Neuronal stem cell (in vitro differentiated cells): Measurements from ENCODE around the gene EWSR1.

Experiments
- DNase-seq: peaks from one replicate; pipeline ENCODE4 v3.0.0-alpha.2; 2013; ENCODE audit warnings: low spot score
- H2AFZ ChIP-seq: one replicate; pipeline ENCODE4 v1.6.1; 2013; ENCODE audit warnings: mild to moderate bottlenecking, low read length, inconsistent platforms
- H2AK5ac ChIP-seq: 2 replicates; pipeline ENCODE4 v1.6.1; 2013; ENCODE audit warnings: low read depth, mild to moderate bottlenecking, inconsistent platforms, low read length, moderate library complexity, mixed read lengths
- H2BK120ac ChIP-seq: 2 replicates; pipeline ENCODE4 v1.6.1; 2013; ENCODE audit warnings: low read depth, mild to moderate bottlenecking, inconsistent platforms, low read length, moderate library complexity, mixed read lengths
- H2BK12ac ChIP-seq: one replicate; pipeline ENCODE4 v1.6.1; 2013; ENCODE audit warnings: low read length, inconsistent platforms
- H2BK15ac ChIP-seq: 2 replicates; pipeline ENCODE4 v1.6.1; 2013; ENCODE audit warnings: mild to moderate bottlenecking, low read length, inconsistent platforms, mixed read lengths
- H2BK5ac ChIP-seq: one replicate; pipeline ENCODE4 v1.6.1; 2013; ENCODE audit warnings: inconsistent platforms, mild to moderate bottlenecking, low read length, moderate library complexity
- H3K14ac ChIP-seq: one replicate; pipeline ENCODE4 v1.6.1; 2013; ENCODE audit warnings: low read length, inconsistent platforms
- H3K18ac ChIP-seq: 2 replicates; pipeline ENCODE4 v1.6.1; 2013; ENCODE audit warnings: low read length, inconsistent platforms
- H3K23ac ChIP-seq: 2 replicates; pipeline ENCODE4 v1.6.1; 2013; ENCODE audit warnings: low read depth, mild to moderate bottlenecking, mixed read lengths, low read length, inconsistent platforms; ENCODE audit not compliant: poor library complexity
- H3K27ac ChIP-seq: replicated peaks from 3 replicates; pipeline ENCODE4 v1.5.1; 2013; ENCODE audit warnings: low read length, inconsistent platforms
- H3K27me3 ChIP-seq, 3 experiments: 2 replicates each; pipeline ENCODE4 v1.6.1; 2013; ENCODE audit warnings: low read length in 3 of 3, mild to moderate bottlenecking in 2 of 3, inconsistent platforms in 1 of 3, low read depth in 1 of 3, mixed read lengths in 1 of 3, moderate library complexity in 1 of 3; ENCODE audit not compliant: control insufficient read depth in 3 of 3, insufficient read depth in 3 of 3
- H3K36me3 ChIP-seq, 2 donors: replicated peaks in 1 of 2; 2 replicates each; pipeline ENCODE4 v1.6.1; 2013; ENCODE audit warnings: low read length in 2 of 2; ENCODE audit not compliant: control insufficient read depth in 2 of 2, insufficient read depth in 2 of 2
- H3K4ac ChIP-seq: 2 replicates; pipeline ENCODE4 v1.6.1; 2013; ENCODE audit warnings: inconsistent platforms, mild to moderate bottlenecking, low read length, moderate library complexity
- H3K4me1 ChIP-seq, 2 donors: 1 replicate in 1 of 2; 2 replicates in 1 of 2; pipeline ENCODE4 v1.6.1; 2013; ENCODE audit warnings: low read length in 2 of 2, low read depth in 1 of 2; ENCODE audit not compliant: control insufficient read depth in 2 of 2, insufficient read depth in 1 of 2
- H3K4me2 ChIP-seq: one replicate; pipeline ENCODE4 v1.6.1; 2013; ENCODE audit warnings: mild to moderate bottlenecking, low read length, inconsistent platforms; ENCODE audit not compliant: insufficient read depth, poor library complexity, severe bottlenecking
- H3K4me3 ChIP-seq, 2 donors: 2 replicates each; pipeline ENCODE4 v1.5.1; 2013; ENCODE audit warnings: low read length in 2 of 2, mild to moderate bottlenecking in 2 of 2, inconsistent platforms in 1 of 2, moderate library complexity in 1 of 2
- H3K79me1 ChIP-seq: one replicate; pipeline ENCODE4 v1.6.1; 2013; ENCODE audit warnings: low read depth, mild to moderate bottlenecking, inconsistent platforms, low read length, moderate library complexity
- H3K9ac ChIP-seq: one replicate; pipeline ENCODE4 v1.6.1; 2013; ENCODE audit warnings: mild to moderate bottlenecking, low read depth, low read length, inconsistent platforms; ENCODE audit not compliant: poor library complexity
- H3K9me3 ChIP-seq, 2 donors: replicated peaks in 1 of 2; 2 replicates each; pipeline versions ENCODE3 to v1.6.1; 2013; ENCODE audit warnings: low read length in 2 of 2, mild to moderate bottlenecking in 2 of 2, inconsistent platforms in 1 of 2, low read depth in 1 of 2, mixed read lengths in 1 of 2, moderate library complexity in 1 of 2; ENCODE audit not compliant: control insufficient read depth in 2 of 2, insufficient read depth in 1 of 2
- H4K8ac ChIP-seq: one replicate; pipeline ENCODE4 v1.6.1; 2013; ENCODE audit warnings: low read depth, mild to moderate bottlenecking, inconsistent platforms, low read length, moderate library complexity
- H4K91ac ChIP-seq: one replicate; pipeline ENCODE4 v1.6.1; 2013; ENCODE audit warnings: low read length, low read depth, mild to moderate bottlenecking, inconsistent platforms; ENCODE audit not compliant: poor library complexity
- WGBS, 2 donors: extraction: QIAGEN DNeasy Blood & Tissue Kit; methylation state at CpG; one replicate each; pipeline ENCODE4 v1.1.7; 2013; ENCODE audit warnings: missing lambda C conversion rate in 2 of 2, mixed read lengths in 1 of 2; ENCODE audit not compliant: insufficient read length in 2 of 2, insufficient replicate concordance in 1 of 2; ENCODE audit errors: extremely low coverage in 2 of 2; 5-methylcytosine and 5-hydroxymethylcytosine counted together

Gene EWSR1

DNA sequence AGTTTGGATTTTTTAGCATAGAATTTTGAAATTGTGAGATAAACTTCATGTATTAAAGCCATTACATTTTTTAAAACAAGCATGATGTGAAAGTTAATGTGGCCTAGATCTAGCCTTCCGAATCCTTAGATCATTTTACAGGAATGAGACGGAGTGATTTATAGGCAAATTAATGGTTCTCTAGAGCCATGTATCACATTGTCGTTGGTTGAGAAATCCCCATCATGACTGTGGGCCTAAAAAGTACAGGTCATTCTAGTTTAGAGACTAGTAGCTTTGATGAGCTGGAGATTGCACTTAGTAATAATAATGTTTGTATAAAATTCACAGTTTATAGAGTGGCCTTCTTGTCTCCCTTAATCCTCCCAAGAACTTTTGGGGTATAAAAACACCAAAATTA, 7.1 kb downstream of the EWSR1 start:
- no peak overlapping the region for H2BK5ac ChIP-seq
- peaks cover 26 to 100% of the 10 kb centered on the region in 2 donors for H3K36me3 ChIP-seq

GRCh38 chr22:29275819-29276565, 7.9 kb downstream of the EWSR1 start:
- Histone ChIP-seq H3K4me1 (peaks cover 2 to 7% of the 10 kb centered on the region in 2 donors), H2BK120ac (no peak overlapping the region), H3K79me1 (peaks cover 3% of the 10 kb centered on the region), H4K8ac (no peak overlapping the region), H3K9ac (no peak overlapping the region), H3K27ac (no peak overlapping the region), H4K91ac (no peak overlapping the region), H2AK5ac (no peak overlapping the region), H3K18ac (no peak overlapping the region), H3K14ac (no peak overlapping the region), H2AFZ (no peak overlapping the region), H3K4me3 (no peak overlapping the region), H3K9me3 (no peaks in the 10 kb centered on the region), H3K4me2 (no peak overlapping the region), H3K36me3 (peaks cover 28 to 98% of the 10 kb centered on the region in 2 donors), H3K4ac (no peak overlapping the region), H2BK5ac (no peak overlapping the region), H2BK15ac (no peak overlapping the region), H3K23ac (no peak overlapping the region), H2BK12ac (no peak overlapping the region), H3K27me3 (no peaks in the 10 kb centered on the region)
- no peak for DNase-seq
- WGBS, 2 donors = 100% methylated on average over 2 of the region's 3 CpGs; no CpG with 5 or more reads in 1 of the 2 donors

More for the DNA sequence above, 7.1 kb downstream of the EWSR1 start:
- no peak overlapping the region for H3K27ac ChIP-seq
- no peak for DNase-seq
- no peak overlapping the region for H4K91ac ChIP-seq
- H3K18ac ChIP-seq = no peak overlapping the region
- no peak overlapping the region for H3K4ac ChIP-seq
- no CpG with 5 or more reads among the region's 3 CpGs for WGBS, 2 donors
- H3K9ac ChIP-seq = no peak overlapping the region
- peaks cover 3 to 16% of the 10 kb centered on the region in 2 donors for H3K4me1 ChIP-seq
- no peak overlapping the region for H2BK120ac ChIP-seq
- no peak overlapping the region for H2AFZ ChIP-seq
- no peak overlapping the region for H3K4me2 ChIP-seq
- H2AK5ac ChIP-seq = no peak overlapping the region
- H4K8ac ChIP-seq = no peak overlapping the region
- H3K23ac ChIP-seq = no peak overlapping the region
- H3K27me3 ChIP-seq = no peaks in the 10 kb centered on the region
- peaks cover 3% of the 10 kb centered on the region for H3K79me1 ChIP-seq
- H2BK12ac ChIP-seq = no peak overlapping the region
- H3K9me3 ChIP-seq = no peaks in the 10 kb centered on the region
- no peak overlapping the region for H2BK15ac ChIP-seq
- no peak overlapping the region for H3K4me3 ChIP-seq
- H3K14ac ChIP-seq = no peak overlapping the region

GRCh38 chr22:29277927-29278326, 9.9 kb downstream of the EWSR1 start:
- Histone ChIP-seq H2AFZ (no peak overlapping the region), H3K79me1 (peaks cover 3% of the 10 kb centered on the region), H3K18ac (no peak overlapping the region), H3K9me3 (no peaks in the 10 kb centered on the region), H3K9ac (no peak overlapping the region), H4K8ac (no peak overlapping the region), H2BK120ac (no peak overlapping the region), H2AK5ac (no peak overlapping the region), H3K23ac (no peak overlapping the region), H2BK5ac (no peak overlapping the region), H3K4ac (no peak overlapping the region), H3K27ac (no peak overlapping the region), H3K4me2 (no peak overlapping the region), H3K4me3 (no peak overlapping the region), H2BK15ac (no peak overlapping the region), H2BK12ac (no peak overlapping the region), H3K14ac (no peak overlapping the region), H3K36me3 (peaks cover 31 to 96% of the 10 kb centered on the region in 2 donors), H3K27me3 (no peaks in the 10 kb centered on the region), H3K4me1 (no peaks in the 10 kb centered on the region), H4K91ac (no peak overlapping the region)
- WGBS, 2 donors = no CpG with 5 or more reads among the region's 1 CpG
- no peak for DNase-seq

DNA sequence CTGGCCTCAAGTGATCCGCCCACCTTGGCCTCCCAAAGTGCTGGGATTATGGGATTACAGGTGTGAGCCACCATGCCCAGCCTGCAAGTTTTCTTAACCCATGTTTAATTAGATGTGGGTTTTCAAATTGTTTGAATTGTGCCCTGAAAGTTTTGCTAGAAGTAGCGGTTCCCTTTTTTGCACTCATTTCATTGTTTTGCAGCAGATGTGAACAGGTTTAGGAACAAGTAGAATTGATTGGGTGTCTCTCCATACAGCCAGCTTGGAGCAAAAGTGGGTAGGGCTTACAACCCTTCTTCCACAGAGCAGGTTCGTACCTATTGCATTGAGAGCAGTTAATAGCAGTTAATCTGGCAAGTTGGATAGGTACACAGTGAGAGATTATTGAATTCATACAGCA, 16.1 kb downstream of the EWSR1 start:
- H2AFZ ChIP-seq = no peak overlapping the region
- peaks cover 46 to 94% of the 10 kb centered on the region in 2 donors for H3K36me3 ChIP-seq
- no peak overlapping the region for H2AK5ac ChIP-seq
- H3K9ac ChIP-seq = no peak overlapping the region
- no CpG with 5 or more reads among the region's 3 CpGs for WGBS, 2 donors
- H3K27me3 ChIP-seq = no peaks in the 10 kb centered on the region
- H3K18ac ChIP-seq = no peak overlapping the region
- no peaks in the 10 kb centered on the region for H3K79me1 ChIP-seq
- DNase-seq = no peak
- H3K4me2 ChIP-seq = no peak overlapping the region
- no peaks in the 10 kb centered on the region for H3K4me1 ChIP-seq
- no peak overlapping the region for H2BK5ac ChIP-seq
- no peak overlapping the region for H4K8ac ChIP-seq
- no peak overlapping the region for H3K27ac ChIP-seq
- H3K9me3 ChIP-seq = no peaks in the 10 kb centered on the region
- H2BK12ac ChIP-seq = no peak overlapping the region
- no peak overlapping the region for H2BK120ac ChIP-seq
- no peak overlapping the region for H3K4me3 ChIP-seq
- H3K23ac ChIP-seq = no peak overlapping the region
- no peak overlapping the region for H3K14ac ChIP-seq
- no peak overlapping the region for H4K91ac ChIP-seq
- no peak overlapping the region for H3K4ac ChIP-seq
- H2BK15ac ChIP-seq = no peak overlapping the region
